DOHH2 (cell line): Measurements from ENCODE around the gene NLRC3.
A peak's percentile ranks its signal among the peaks of the same experiment; 100 is the strongest.
"Not testable (repeated sequence)": the region's sequence is repeated elsewhere in the genome, so short reads cannot be mapped to it uniquely, and the experiment has no call there.

Experiments
- H3F3A ChIP-seq: fragments of 200-600 bp; sonication (generic), shearing (Covaris generic); 2 replicates; pipeline ENCODE4 v1.6.0; 2016; ENCODE audit warnings: antibody characterized with exemption, mild to moderate bottlenecking; ENCODE audit not compliant: control insufficient read depth, insufficient read depth
- H3K27ac ChIP-seq: fragments of 200-600 bp; sonication (generic); 2 replicates; pipeline ENCODE4 v1.5.1; 2014; ENCODE audit warnings: low read depth, mild to moderate bottlenecking, low read length, moderate library complexity
- H3K27me3 ChIP-seq: fragments of 200-600 bp; sonication (generic); 2 replicates; pipeline ENCODE4 v1.6.1; 2014; ENCODE audit warnings: mild to moderate bottlenecking, low read length, mixed read lengths; ENCODE audit not compliant: control insufficient read depth
- H3K36me3 ChIP-seq: fragments of 200-600 bp; sonication (generic); 2 replicates; pipeline ENCODE4 v1.6.1; 2014; ENCODE audit warnings: mild to moderate bottlenecking, low read length, moderate library complexity, mixed read lengths; ENCODE audit not compliant: control insufficient read depth
- H3K4me1 ChIP-seq: fragments of 200-600 bp; sonication (generic); 2 replicates; pipeline ENCODE4 v1.6.1; 2014; ENCODE audit warnings: mild to moderate bottlenecking, low read length, mixed read lengths; ENCODE audit not compliant: control insufficient read depth
- H3K4me2 ChIP-seq: fragments of 200-600 bp; sonication (generic); 2 replicates; pipeline ENCODE4 v1.6.0; 2014; ENCODE audit warnings: mild to moderate bottlenecking, low read length, moderate library complexity
- H3K4me3 ChIP-seq: fragments of 200-600 bp; sonication (generic); 2 replicates; pipeline ENCODE4 v1.5.1; 2014; ENCODE audit warnings: mild to moderate bottlenecking, low read length, mixed read lengths
- H3K79me2 ChIP-seq: fragments of 200-600 bp; sonication (generic); 2 replicates; pipeline ENCODE4 v1.6.1; 2014; ENCODE audit warnings: mild to moderate bottlenecking, low read length, mixed read lengths; ENCODE audit not compliant: control insufficient read depth
- H3K9me2 ChIP-seq: fragments of 200-600 bp; sonication (generic); replicated peaks from 2 replicates; pipeline ENCODE4 v1.6.1; 2014; ENCODE audit warnings: mild to moderate bottlenecking, low read length, mixed read lengths; ENCODE audit not compliant: control insufficient read depth
- H3K9me3 ChIP-seq: fragments of 200-600 bp; sonication (generic); 2 replicates; pipeline ENCODE4 v1.6.1; 2014; ENCODE audit warnings: antibody characterized with exemption, low read length, mixed read lengths; ENCODE audit not compliant: control insufficient read depth, insufficient read depth
- H4K20me1 ChIP-seq: fragments of 200-600 bp; sonication (generic); 2 replicates; pipeline ENCODE4 v1.6.0; 2014; ENCODE audit warnings: low read depth, mild to moderate bottlenecking, antibody characterized with exemption, low read length, moderate library complexity; ENCODE audit not compliant: control insufficient read depth, insufficient read depth
- CTCF ChIP-seq: fragments of 200-600 bp; sonication (generic); IDR thresholded peaks from one replicate; pipeline ENCODE4 v1.5.1; 2014; ENCODE audit warnings: antibody characterized with exemption, mild to moderate bottlenecking, low read depth, low read length; ENCODE audit not compliant: poor library complexity, severe bottlenecking
- EZH2phosphoT487 ChIP-seq: fragments of 200-600 bp; sonication (generic); IDR thresholded peaks from 2 replicates; pipeline ENCODE4 v1.6.1; 2017; ENCODE audit warnings: borderline replicate concordance, mild to moderate bottlenecking, antibody characterized with exemption, low read length, moderate library complexity, mixed read lengths

The NLRC3 gene

GRCh38 chr16:3611146-3611975 lies 34.2 kb upstream of the NLRC3 start, which contains the start of gene SLX4:
TSS of gene SLX4 (minus strand) at chr16:3611606. CDS start at chr16:3608964, 2,642 bp downstream.
- TF ChIP-seq EZH2phosphoT487 (no peak), CTCF (no peak)
- H3K9me2 ChIP-seq: no peaks in the 10 kb centered on the region
- no peaks in the 10 kb centered on the region for H3K27me3 ChIP-seq
- H3K9me3 ChIP-seq: peaks cover 9% of the 10 kb centered on the region; the same call in 1 of the 2 replicates
- peak within 1 kb of the TSS; percentile 93 for H3K4me2 ChIP-seq
- no peaks in the 10 kb centered on the region for H4K20me1 ChIP-seq
- H3K36me3 ChIP-seq: peaks cover 84% of the 10 kb centered on the region
- peak within 1 kb of the TSS; percentile 95 for H3K27ac ChIP-seq
- H3K4me1 ChIP-seq: peaks cover 75% of the 10 kb centered on the region
- H3F3A ChIP-seq: peaks cover 26% of the 10 kb centered on the region
- H3K4me3 ChIP-seq: peak within 1 kb of the TSS; percentile 98
- peaks cover 97% of the 10 kb centered on the region for H3K79me2 ChIP-seq

GRCh38 chr16:3610698-3611145 lies 33.5 kb upstream of the NLRC3 start:
- H3K4me1 ChIP-seq: peaks cover 74% of the 10 kb centered on the region
- no peaks in the 10 kb centered on the region for H3K9me2 ChIP-seq
- peak overlapping the region; percentile 83 for H3K4me2 ChIP-seq
- H3K27ac ChIP-seq: peak overlapping the region; percentile 82
- H3K79me2 ChIP-seq: peaks cover 95% of the 10 kb centered on the region
- TF ChIP-seq EZH2phosphoT487: no peak
- TF ChIP-seq CTCF: no peak
- H3F3A ChIP-seq: peaks cover 26% of the 10 kb centered on the region
- peaks cover 82% of the 10 kb centered on the region for H3K36me3 ChIP-seq
- no peaks in the 10 kb centered on the region for H4K20me1 ChIP-seq
- H3K9me3 ChIP-seq: peaks cover 9% of the 10 kb centered on the region; the same call in 1 of the 2 replicates
- peak overlapping the region; percentile 98 for H3K4me3 ChIP-seq
- no peaks in the 10 kb centered on the region for H3K27me3 ChIP-seq

- H3K4me2 ChIP-seq: peak overlapping the region; percentile 83
- peak overlapping the region; percentile 82 for H3K27ac ChIP-seq
- no peaks in the 10 kb centered on the region for H3K27me3 ChIP-seq
- peaks cover 26% of the 10 kb centered on the region for H3F3A ChIP-seq
- peaks cover 68% of the 10 kb centered on the region for H3K4me1 ChIP-seq
- peaks cover 88% of the 10 kb centered on the region for H3K79me2 ChIP-seq
- H3K36me3 ChIP-seq: peaks cover 79% of the 10 kb centered on the region
- peaks cover 9% of the 10 kb centered on the region; the same call in 1 of the 2 replicates for H3K9me3 ChIP-seq
- peak overlapping the region; percentile 98 for H3K4me3 ChIP-seq
- no peaks in the 10 kb centered on the region for H4K20me1 ChIP-seq
- TF ChIP-seq EZH2phosphoT487 (no peak), CTCF (no peak)
- no peaks in the 10 kb centered on the region for H3K9me2 ChIP-seq
Observed at GRCh38 chr16:3609895-3610697, 32.9 kb upstream of the NLRC3 start.

GRCh38 chr16:3608976-3609375 lies 31.8 kb upstream of the NLRC3 start:
- H3K36me3 ChIP-seq: peaks cover 74% of the 10 kb centered on the region
- peak overlapping the region; percentile 86 for H3K27ac ChIP-seq
- H3F3A ChIP-seq: peaks cover 26% of the 10 kb centered on the region
- peaks cover 56% of the 10 kb centered on the region for H3K4me1 ChIP-seq
- H3K9me3 ChIP-seq, H4K20me1 ChIP-seq, H3K27me3 ChIP-seq, H3K9me2 ChIP-seq: not testable (repeated sequence)
- peaks cover 77% of the 10 kb centered on the region for H3K79me2 ChIP-seq
- H3K4me2 ChIP-seq: peak overlapping the region; percentile 78
- H3K4me3 ChIP-seq: peak overlapping the region; percentile 68
